ENCODE results near the gene CCDC88C.
"Not testable (repeated sequence)": the region's sequence is repeated elsewhere in the genome, so short reads cannot be mapped to it uniquely, and the experiment has no call there.

Gene CCDC88C

DNA sequence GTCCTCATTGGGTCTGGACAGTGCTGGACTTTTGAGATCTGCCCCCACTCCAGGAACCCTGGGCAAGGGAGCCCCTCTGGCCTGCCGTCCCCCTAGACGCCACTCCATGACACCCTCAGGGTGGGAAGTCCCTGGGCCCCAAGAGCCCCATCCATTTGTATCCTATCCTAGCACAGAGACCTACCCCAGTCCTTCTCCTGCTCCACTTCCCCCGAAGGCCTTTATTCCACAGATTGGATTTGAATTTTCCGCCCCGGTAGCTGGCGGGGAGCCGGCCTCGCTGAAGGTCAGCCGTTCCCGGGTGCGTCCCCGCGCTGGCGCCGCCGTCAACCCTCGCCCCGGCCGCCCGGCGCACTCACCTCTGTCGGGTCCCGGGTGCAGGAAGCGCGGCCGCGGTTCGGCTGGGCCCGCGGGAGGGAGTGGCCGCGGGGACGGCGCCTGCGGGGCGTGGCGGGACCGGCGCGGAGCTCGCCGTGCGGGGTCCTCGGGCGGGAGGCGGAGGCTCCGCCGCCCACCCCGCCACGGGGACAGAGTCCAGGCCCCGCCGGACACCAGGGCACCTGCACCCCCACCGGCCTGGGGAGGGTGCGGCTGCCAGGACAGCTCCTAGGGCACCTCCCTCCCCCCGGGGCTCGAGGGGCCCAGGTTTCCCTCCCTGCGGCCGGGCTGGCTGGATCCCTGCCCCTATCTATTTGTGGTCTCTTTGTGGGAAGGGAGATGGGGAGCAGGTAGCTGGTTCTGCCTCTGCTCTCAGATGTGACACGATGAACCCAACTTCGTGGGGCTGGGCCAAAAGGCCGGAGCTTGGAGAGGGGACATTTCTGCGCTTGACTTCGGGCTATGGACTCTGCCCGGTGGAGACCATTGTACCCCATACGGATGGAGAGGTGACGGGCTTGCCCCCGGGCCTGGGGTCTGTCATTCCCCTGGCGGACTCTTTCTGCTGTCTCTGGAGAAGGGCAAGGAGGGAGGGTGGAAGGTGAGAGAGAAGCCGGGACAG, 153.2 kb downstream of the CCDC88C start:
- no peak for DNase-seq

DNA sequence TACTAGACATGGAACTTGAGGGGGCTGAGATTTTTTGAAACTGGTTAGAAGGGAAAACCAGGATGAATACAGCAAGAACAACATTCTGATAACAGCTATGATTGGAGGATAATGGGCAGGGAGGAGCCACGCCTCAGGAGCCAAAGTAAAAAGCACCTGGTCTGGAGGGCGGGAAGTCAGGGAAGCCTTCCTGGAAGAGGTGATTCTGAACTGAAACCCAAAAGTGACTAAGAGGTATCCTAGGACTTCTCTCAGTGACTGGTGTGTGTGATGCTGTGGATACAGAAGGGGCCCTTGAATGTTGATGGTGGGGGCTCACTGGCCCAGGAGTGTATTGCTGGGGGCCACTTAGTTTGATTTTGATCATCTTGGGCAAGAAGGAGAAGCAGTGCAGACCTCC, 154.3 kb downstream of the CCDC88C start:
- DNase-seq, result no peak

DNA sequence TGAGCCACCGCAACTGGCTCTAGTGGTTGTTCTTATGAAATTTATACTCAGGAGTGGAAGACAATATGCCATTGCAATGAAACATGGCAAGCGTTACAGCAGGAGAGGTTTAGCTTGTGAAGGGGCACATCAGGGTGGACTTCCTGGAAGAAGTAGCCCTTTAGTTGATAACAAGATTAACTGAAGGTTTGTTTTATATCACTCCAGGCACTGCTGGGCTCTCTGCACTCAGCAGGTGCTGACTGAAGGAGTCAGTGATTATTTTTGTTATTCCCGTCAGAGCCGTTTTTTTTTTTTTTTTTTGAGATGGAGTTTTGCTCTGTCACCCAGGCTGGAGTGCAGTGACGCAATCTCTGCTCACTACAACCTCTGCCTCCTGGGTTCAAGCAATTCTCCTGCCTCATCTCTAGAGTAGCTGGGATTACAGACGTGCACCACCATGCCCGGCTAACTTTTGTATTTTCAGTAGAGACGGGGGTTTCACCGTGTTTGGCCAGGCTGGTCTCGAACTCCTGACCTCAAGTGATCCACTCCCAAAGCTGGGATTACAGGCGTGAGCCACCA, 155.6 kb downstream of the CCDC88C start:
- DNase-seq, result no peak

GRCh38 chr14:91261115-91261514, 156.5 kb downstream of the CCDC88C start:
- peak; percentile 57 for DNase-seq

- DNase-seq, result no peak
Observed at GRCh38 chr14:91258876-91259275, 158.7 kb downstream of the CCDC88C start.

DNA sequence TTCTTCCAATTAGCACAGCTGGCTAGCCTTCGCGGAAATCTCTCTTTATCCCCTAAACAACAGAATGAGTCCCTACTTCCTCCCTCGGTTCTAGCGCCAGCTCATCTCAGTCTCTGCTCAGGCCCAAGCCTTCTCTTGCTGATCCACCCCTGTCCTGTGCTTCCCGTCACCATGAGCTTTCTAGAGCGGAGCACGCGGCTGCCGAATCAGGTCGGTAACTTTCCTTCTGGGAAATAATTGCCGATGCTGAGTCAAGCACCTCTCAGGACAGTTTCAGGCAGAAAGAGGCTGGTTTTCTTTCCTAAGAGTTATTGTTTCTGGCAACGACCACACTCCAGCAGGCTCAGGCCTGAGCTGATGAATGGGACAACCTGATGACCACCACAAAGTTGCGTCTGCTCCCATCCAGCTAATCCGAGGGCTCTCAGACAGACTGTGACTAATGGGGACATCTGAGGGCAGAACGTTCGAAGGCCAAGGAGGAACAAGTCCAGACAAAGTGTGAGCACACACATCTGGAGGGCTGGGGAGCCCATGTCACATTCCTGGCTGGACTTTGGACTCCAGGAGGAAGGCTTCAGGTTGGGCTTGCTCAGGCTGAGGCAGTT, 159.5 kb downstream of the CCDC88C start:
- no peak for DNase-seq

GRCh38 chr14:91257328-91258010, 160.2 kb downstream of the CCDC88C start:
- DNase-seq, result no peak

DNA sequence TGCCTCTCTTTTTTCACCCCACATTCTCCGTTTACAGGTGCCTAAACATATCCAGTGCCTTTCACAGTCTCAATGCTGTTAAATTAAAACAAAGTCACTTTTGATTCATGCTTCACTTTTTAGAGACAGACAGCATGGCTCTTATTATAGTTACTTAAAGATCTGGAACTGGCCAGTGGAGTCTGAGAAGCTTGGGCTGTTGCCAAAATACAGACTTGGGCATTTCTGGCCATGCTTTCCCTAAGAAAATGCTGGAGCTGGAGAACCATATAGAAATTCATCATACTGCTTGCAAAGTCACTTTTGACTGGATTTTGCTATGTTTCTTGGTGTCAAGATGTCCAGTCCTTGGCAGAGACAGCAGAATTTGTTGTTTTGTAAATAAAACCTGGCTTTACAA, 161.0 kb downstream of the CCDC88C start:
- no peak for DNase-seq

GRCh38 chr14:91255026-91255695, 162.5 kb downstream of the CCDC88C start:
- DNase-seq, result no peak

GRCh38 chr14:91254461-91254860, 163.2 kb downstream of the CCDC88C start:
- no peak for DNase-seq

GRCh38 chr14:91253795-91254323, 163.8 kb downstream of the CCDC88C start:
- DNase-seq, result no peak

DNA sequence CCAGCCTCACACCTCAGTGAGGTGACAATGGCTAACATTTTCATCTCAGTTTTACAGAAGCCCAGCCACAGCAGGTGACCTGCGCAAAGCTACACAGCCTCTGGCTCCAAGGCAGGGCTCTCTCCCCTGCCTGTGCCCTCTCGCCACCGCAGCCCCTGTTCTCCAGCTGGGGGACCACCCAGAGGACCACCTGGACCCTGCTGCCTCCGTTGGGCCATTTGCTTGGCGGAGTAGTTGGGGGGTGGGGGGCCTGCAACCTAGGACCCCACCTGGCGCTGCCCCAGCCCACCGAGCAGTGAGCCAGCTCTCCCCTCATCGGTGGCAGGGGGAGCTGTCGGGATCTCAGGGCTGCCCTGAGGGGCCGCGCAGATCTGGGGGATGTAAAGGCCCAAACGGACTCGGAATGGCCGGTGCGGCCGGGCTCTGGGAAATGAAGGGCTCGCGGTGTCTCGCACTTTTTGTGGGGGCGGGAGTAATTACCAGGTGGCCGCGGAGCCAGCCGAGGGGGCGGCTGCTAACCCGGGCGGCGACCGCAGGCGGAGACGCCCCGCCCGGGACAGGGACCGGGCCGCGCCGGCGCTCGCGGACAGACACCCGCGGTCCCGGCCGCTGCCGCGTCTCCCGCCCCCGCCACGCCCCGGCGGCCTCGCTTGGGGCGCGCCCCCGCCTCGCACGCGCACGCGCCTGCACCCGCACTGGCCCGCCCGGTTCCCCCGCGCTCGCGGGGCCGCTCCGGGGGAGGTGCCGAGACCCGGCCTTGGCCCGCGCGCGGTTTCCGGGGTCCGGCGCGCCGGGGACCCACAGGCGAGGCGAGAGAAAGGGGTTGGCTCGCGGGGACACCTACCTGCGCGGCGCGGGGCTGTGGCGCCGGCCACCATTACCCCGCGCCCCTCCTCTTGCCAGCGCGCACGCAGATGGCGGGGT, 164.5 kb downstream of the CCDC88C start:
- DNase-seq, result no peak

- DNase-seq, result no peak
Observed at GRCh38 chr14:91250912-91251311, 166.7 kb downstream of the CCDC88C start.

DNA sequence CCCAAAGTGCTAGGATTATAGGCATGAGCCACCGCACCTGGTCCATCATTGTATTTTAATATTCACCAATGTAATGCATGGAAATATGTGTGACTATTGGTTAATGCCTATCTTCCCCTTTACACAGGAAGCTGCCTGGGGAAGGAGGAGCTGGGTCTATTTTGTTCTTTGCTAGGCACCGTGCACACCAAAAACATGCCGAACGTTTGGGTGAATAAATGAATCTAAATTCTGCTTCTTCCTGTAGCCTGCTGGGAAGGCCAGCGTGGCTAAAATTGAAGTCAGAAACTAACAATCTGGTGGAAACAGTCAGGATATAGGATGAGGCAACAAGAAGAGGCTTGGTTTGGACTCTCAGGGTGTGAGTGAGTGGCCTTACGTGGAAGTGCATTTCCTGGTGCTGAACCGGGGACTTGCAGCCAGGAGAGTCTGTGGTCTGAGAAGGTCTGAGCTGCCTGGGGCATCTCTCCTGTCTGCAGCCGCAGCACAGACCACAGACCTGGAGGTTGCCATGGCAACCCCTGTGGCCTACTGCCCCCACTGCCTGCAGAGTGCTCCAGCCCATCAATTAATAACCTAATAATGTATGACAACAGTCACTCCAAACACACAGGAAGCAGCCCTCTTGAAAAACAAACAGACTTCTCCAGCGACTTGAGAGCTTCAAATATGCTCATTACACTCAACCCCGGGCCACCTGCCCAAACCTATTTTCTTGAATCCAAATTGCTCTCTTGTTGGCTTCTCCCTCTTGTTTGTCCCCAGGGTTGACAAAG, 167.6 kb downstream of the CCDC88C start:
- DNase-seq, result no peak

DNA sequence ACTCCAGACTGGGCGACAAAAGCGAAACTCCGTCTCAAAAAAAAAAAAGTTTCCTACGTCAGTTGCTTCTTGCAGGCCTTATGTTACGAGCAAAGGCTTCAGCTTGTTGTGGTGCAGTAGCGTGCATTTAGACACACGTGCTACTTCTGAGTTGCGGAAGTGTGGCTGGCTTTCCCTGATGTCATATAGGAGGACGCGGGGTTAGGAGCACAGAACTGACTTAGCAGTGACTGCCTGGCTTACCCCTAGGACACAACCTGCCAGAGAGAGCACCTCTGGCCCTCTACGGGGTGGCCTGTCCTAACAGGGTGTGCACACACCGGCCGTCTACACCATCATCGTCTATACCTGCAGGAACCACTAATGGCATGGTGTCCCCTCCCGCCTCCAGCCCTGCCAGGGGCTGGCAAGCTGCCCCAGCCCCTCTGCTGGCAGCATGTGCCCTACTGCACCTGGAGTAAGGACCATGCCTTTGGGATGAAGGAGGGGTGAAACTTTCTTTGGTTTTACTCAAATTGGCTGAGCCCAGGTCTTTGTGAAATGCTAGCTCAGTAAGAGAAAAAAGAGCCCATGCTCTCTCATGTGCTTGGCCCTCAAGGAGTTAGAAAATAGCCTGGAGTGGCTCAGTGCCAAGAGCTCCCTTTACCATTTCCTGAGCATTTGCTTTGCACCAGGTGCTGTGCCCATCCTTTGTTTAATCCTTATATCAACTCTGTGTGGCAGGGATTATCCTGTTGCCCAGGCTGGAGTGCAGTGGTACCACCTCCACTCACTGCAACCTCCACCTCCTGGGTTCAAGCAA, 171.4 kb downstream of the CCDC88C start:
- DNase-seq, result peak; percentile 86

GRCh38 chr14:91245616-91246015, 172.0 kb downstream of the CCDC88C start:
- not testable (repeated sequence) for DNase-seq

- peak; percentile 79 for DNase-seq
Observed at GRCh38 chr14:91245029-91245428, 172.6 kb downstream of the CCDC88C start.

GRCh38 chr14:91244501-91244901, 173.1 kb downstream of the CCDC88C start, which contains the start of gene GPR68:
TSS of gene GPR68 (minus strand) at chr14:91244704. CDS start at chr14:91235050, 9,654 bp downstream.
- DNase-seq, result no peak

DNA sequence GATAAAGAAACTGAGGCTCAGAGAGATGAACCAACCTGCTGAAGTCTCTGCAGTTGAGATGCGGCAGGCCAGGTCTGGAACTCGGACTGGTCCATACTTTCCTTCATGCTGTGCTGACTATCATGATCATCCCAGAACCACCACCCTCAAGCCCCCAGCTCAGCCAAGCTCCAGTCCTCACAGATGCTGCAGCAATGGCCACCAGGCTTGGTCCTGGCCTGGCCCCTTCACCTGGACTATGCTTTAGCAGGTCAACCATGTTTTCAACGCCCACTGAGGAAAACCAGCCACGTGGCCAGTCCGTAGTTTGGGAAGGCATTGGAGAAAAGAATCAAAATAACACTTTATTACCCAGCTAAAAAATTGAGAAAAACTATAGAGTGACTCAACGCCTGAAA, 174.5 kb downstream of the CCDC88C start:
- DNase-seq, result no peak

Measured in stimulated activated CD4-positive, alpha-beta T cell treated with anti-CD3 and anti-CD28 coated beads, Interleukin-1b, Interleukin-23, amount 100 ng/mL, for 48 hours (primary cell).